Cardiac muscle cell (in vitro differentiated cells and primary cell): Measurements from ENCODE around the gene MACROH2A2. TPM values are rescaled to one million over a fixed set of nuclear protein-coding genes. Genes with fewer than 3 reads are reported as not detected.

ENCODE experiments used
- DNase-seq, 2 donors: peaks; one replicate each; pipeline versions ENCODE4 v3.0.0 to v3.0.0-alpha.2; 2010 to 2017; ENCODE audit warnings: low read depth in 1 of 2, low spot score in 1 of 2
- H3K27ac ChIP-seq: fragments of 200-600 bp; sonication (generic); 2 replicates; pipeline ENCODE4 v1.5.1; 2016
- H3K27me3 ChIP-seq: fragments of 200-600 bp; sonication (generic); 2 replicates; pipeline ENCODE4 v1.6.0; 2016; ENCODE audit warnings: control low read depth
- H3K36me3 ChIP-seq: fragments of 200-600 bp; sonication (generic); 2 replicates; pipeline ENCODE4 v1.5.1; 2016; ENCODE audit warnings: control low read depth
- H3K4me1 ChIP-seq: fragments of 200-600 bp; sonication (generic); 2 replicates; pipeline ENCODE4 v1.8.1; 2017; ENCODE audit warnings: low read depth, mild to moderate bottlenecking, mixed run types
- H3K4me3 ChIP-seq: fragments of 200-600 bp; sonication (generic); 2 replicates; pipeline ENCODE4 v1.5.1; 2016; ENCODE audit warnings: mild to moderate bottlenecking
- H3K9me3 ChIP-seq: fragments of 200-600 bp; sonication (generic); 2 replicates; pipeline ENCODE4 v1.5.1; 2017; ENCODE audit warnings: low read depth, mild to moderate bottlenecking, control low read depth
- polyA plus RNA-seq: library from polyadenylated mRNA; unstranded; fragments of >200 nt; fragmentation: Nextera tagmentation; extraction: Ambion mirVana; gene quantifications from 2 replicates; pipeline ENCODE4 v1.2.1, GENCODE V29; 2016
- total RNA-seq: library from RNA; depleted of rRNA; stranded (reverse); fragments of >200 nt; gene quantifications from 2 replicates; pipeline ENCODE4 v1.2.3, GENCODE V29; 2016
- TF ChIP-seq, protein P1 (sequence below): IDR thresholded peaks from 2 replicates; pipeline ENCODE4 v1.5.1; 2012; ENCODE audit warnings: low read depth, mild to moderate bottlenecking, low read length

Gene MACROH2A2
- total and polyA plus RNA-seq, 2 experiments from 2014 or later: 142 to 161 TPM

DNA sequence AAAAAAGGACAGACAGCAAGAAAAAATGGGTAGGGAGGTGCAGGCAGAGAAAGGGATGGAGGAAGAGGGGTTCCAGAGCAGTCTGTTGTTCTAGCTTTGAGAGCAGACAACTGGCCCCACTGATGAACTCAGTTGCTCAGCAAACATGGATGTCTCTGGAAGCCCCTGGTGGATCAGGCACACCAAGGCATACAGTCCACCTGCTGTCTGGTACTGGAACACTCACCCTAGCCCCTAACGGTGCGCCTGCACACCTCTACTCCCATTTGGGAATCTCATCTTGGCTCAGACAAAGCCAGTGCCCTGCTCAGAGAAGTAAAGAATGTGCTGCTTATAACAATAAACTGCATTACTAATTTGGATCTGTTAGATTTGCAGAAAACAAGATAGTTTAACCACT is 7.7 kb downstream of the MACROH2A2 start:
- Histone ChIP-seq H3K9me3 (no peaks in the 10 kb centered on the region), H3K27ac (no peak overlapping the region), H3K4me1 (peaks cover 5% of the 10 kb centered on the region), H3K36me3 (peaks cover 4% of the 10 kb centered on the region), H3K4me3 (no peak overlapping the region), H3K27me3 (no peaks in the 10 kb centered on the region)
- TF ChIP-seq, protein P1, sequence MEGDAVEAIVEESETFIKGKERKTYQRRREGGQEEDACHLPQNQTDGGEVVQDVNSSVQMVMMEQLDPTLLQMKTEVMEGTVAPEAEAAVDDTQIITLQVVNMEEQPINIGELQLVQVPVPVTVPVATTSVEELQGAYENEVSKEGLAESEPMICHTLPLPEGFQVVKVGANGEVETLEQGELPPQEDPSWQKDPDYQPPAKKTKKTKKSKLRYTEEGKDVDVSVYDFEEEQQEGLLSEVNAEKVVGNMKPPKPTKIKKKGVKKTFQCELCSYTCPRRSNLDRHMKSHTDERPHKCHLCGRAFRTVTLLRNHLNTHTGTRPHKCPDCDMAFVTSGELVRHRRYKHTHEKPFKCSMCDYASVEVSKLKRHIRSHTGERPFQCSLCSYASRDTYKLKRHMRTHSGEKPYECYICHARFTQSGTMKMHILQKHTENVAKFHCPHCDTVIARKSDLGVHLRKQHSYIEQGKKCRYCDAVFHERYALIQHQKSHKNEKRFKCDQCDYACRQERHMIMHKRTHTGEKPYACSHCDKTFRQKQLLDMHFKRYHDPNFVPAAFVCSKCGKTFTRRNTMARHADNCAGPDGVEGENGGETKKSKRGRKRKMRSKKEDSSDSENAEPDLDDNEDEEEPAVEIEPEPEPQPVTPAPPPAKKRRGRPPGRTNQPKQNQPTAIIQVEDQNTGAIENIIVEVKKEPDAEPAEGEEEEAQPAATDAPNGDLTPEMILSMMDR: no peak
- DNase-seq: no peak

DNA sequence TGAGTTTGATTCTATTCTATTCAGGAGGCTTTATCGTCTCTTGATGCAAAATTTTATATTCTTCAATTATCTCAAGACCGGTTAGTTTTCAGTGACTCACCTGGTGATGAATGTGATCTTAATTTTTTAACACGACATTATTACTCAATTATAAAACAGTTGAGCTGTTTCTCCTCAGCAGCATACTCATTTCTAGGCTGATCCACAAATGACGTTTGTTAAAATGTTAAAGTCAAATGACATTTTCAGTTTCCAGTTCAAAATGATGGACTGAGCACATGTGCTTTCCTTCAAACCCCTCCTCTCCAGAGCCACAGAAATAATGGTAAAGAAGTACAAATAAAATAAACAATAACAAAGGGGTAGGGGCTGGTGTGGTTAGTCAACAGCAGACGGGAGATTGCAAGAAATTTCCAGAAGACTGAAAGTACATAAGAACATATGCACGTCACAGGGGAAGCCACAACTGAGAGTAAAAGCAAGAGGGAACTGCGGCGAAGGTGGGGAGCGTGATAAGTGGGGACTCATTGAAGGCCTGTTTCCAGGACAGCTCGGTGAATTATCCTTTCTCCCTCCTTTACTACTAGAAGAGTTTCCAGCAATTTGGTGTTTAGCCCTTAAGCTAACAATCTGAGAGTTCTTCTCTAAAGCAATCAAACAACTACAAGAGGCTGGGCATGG is 10.9 kb downstream of the MACROH2A2 start:
- no peak for DNase-seq
- H3K4me3 ChIP-seq: no peak overlapping the region
- H3K27ac ChIP-seq: peak overlapping the region; percentile 17
- TF ChIP-seq, protein P1: no peak
- peaks cover 5% of the 10 kb centered on the region for H3K4me1 ChIP-seq
- H3K9me3 ChIP-seq: no peaks in the 10 kb centered on the region
- H3K36me3 ChIP-seq: peaks cover 4% of the 10 kb centered on the region
- H3K27me3 ChIP-seq: no peaks in the 10 kb centered on the region

DNA sequence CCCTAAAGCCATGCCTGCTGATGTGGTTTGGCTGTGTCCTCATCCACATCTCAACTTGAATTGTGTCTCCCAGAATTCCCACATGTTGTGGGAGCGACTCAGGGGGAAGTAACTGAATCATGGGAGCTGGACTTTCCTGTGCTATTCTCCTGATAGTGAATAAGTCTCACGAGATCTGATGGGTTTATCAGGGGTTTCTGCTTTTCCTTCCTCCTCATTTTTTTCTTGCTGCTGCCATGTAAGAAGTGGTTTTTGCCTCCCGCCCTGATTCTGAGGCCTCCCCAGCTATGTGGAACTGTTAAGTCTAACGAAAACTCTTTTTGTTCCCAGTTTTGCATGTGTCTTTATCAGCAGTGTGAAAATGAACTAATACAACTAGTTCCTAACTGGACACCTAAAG is 11.8 kb downstream of the MACROH2A2 start:
- TF ChIP-seq, protein P1: no peak
- Histone ChIP-seq H3K9me3 (no peaks in the 10 kb centered on the region), H3K27ac (peak overlapping the region; percentile 17), H3K4me1 (peaks cover 5% of the 10 kb centered on the region), H3K4me3 (no peak overlapping the region), H3K27me3 (no peaks in the 10 kb centered on the region), H3K36me3 (peaks cover 4% of the 10 kb centered on the region)
- no peak for DNase-seq

DNA sequence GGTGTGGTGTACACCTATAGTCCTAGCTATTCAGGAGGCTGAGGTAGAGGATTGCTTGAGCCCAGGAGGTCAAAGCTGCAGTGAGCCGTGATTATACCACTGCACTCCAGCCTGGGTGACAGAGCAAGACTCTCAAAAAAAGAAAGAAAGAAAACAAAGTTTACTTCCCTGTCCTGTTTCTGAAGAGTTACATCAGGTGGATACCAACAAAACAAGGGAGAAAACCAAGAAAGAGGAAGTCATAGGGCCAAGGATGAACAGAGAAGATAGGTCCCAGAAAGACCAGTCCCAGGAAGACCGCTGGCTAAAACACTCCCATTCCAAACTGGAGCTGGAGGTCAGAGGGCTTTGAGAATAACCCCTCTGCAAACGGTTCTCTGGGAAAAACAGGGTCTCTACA is 13.5 kb downstream of the MACROH2A2 start:
- Histone ChIP-seq H3K36me3 (peaks cover 4% of the 10 kb centered on the region), H3K9me3 (no peaks in the 10 kb centered on the region), H3K4me3 (no peak overlapping the region), H3K27ac (no peak overlapping the region), H3K27me3 (no peaks in the 10 kb centered on the region), H3K4me1 (peaks cover 5% of the 10 kb centered on the region)
- TF ChIP-seq, protein P1: no peak
- no peak for DNase-seq

DNA sequence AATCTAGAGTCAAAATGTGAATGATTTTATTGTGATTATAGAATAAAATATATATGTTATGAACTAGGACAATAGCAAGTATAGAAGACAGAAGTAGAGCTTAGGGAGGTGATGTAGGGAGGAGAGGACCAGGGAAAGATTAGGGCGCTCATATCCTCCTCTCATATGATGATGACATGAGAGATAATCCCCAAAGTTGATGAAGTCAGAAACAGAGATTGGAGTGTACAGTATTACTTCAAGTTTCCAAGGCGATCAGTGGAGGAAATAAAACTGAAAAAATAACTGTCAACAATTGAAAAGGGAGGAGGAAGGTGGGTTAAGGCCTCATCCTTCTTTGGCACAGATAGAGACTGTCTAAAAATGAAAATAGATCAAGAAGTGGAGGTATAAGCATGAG is 14.9 kb downstream of the MACROH2A2 start:
- no peak for DNase-seq
- H3K9me3 ChIP-seq: no peaks in the 10 kb centered on the region

More for the DNA sequence above, 14.9 kb downstream of the MACROH2A2 start:
- Histone ChIP-seq H3K4me3 (no peak overlapping the region), H3K27ac (no peak overlapping the region), H3K36me3 (peaks cover 4% of the 10 kb centered on the region), H3K27me3 (no peaks in the 10 kb centered on the region), H3K4me1 (peaks cover 8% of the 10 kb centered on the region)
- TF ChIP-seq, protein P1: no peak
